Omental fat pad (tissue), 4 donors: ENCODE results near the gene JMJD7. TPM values are rescaled to one million over a fixed set of nuclear protein-coding genes. Genes with fewer than 3 reads are reported as not detected.

Experiments
- ATAC-seq: fragments of 150-250 bp; one replicate; pipeline ENCODE4 v1.9.1; 2016; ENCODE audit warnings: mild to moderate bottlenecking, moderate library complexity; ENCODE audit not compliant: low FRiP score
- DNase-seq: peaks from one replicate; pipeline ENCODE4 v3.0.0-alpha.2; 2019; ENCODE audit warnings: low spot score
- total RNA-seq, 4 donors: library from RNA; depleted of rRNA; stranded (reverse); fragments of >200 nt; gene quantifications; one replicate each; pipeline ENCODE4 v1.1.0, GENCODE V29; 2016
- TF ChIP-seq, protein P1 (sequence below), 3 donors: fragments of 450-650 bp; IDR thresholded peaks; one replicate each; pipeline ENCODE4 v1.5.1; 2016 to 2017; ENCODE audit warnings: antibody characterized with exemption in 3 of 3, mild to moderate bottlenecking in 3 of 3, moderate library complexity in 2 of 3

Gene JMJD7
- total RNA-seq, 4 donors from 2014 or later, result 3.8 to 11.5 (median 8.5) TPM

DNA sequence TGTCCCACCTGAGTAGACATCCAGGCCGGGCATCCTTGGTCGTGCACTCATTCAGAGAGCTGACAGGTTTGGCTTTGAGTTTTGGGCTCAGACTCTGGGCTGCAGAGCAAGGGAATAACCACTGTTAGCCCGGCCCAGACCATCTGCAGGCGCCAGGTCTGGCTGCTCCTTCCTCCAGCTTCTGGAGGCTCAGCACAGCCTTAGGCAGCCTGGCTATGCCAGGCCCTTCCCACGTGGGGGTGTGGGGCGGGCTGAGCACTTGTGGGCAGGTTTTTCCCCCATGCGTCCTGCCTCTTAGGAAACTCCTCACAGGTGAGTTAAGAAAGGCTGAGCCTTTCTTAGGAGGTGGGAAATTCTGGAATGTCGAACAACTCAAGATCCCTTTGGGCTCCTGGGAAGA, 22.0 kb downstream of the JMJD7 start:
- DNase-seq, result no peak
- no peak for ATAC-seq
- TF ChIP-seq, protein P1, sequence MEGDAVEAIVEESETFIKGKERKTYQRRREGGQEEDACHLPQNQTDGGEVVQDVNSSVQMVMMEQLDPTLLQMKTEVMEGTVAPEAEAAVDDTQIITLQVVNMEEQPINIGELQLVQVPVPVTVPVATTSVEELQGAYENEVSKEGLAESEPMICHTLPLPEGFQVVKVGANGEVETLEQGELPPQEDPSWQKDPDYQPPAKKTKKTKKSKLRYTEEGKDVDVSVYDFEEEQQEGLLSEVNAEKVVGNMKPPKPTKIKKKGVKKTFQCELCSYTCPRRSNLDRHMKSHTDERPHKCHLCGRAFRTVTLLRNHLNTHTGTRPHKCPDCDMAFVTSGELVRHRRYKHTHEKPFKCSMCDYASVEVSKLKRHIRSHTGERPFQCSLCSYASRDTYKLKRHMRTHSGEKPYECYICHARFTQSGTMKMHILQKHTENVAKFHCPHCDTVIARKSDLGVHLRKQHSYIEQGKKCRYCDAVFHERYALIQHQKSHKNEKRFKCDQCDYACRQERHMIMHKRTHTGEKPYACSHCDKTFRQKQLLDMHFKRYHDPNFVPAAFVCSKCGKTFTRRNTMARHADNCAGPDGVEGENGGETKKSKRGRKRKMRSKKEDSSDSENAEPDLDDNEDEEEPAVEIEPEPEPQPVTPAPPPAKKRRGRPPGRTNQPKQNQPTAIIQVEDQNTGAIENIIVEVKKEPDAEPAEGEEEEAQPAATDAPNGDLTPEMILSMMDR (IDR thresholded peaks at IDR 0.05), result no peak

DNA sequence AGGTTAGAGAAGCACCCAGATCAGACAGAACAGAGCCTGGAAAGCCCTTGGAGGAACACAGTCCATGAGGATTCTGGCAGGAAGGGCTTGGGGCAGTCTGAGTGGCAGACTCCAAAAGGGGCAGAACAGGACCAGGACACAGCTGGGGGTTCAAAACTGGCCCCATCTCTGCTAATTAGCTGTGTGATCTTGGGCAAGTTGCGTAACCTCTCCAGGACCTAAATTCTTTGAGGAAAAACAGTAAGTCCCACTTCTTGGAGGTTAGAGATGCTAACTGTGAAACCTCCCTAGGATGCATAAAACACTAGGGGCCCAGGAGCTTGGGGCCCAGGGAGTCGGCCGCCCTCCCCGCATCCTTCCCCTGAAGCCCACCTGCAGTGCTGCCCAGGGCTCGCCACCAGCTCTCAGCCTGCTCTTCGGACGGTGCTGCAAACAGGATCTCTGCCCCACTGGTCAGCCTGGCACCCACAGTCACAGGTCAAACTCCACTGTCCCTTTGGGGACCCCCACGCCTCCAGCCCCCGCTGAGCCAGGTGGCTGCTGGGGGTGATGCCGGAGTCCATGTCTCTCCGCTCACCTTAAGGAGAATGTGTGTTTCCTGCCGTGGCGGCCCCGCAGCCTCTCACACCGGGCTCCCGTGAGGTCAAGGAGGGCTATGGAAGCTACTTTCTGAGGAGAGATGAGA, 22.7 kb downstream of the JMJD7 start:
- DNase-seq (no peak), ATAC-seq (no peak)
- TF ChIP-seq, protein P1 (IDR thresholded peaks at IDR 0.05), result no peak

DNA sequence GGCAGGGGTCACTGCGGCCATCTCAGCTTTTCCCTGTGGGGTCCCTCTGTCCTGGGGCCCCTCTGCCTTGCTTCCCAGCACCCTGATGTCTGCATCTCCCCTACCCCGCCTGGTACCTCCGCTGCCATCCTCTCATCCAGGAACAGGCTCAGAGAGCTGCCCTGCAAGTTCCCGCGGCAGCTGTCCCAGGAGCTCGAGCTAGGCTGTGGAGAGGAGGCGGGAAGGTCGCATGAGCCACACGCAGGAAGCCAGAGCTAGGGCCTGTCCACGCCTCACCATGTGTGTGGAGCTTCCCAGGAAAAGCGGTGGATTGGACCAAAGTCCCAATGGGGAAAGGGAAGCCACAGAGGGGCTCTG, 23.3 kb downstream of the JMJD7 start:
- ATAC-seq (no peak), DNase-seq (no peak)
- TF ChIP-seq, protein P1 (IDR thresholded peaks at IDR 0.05), result no peak

DNA sequence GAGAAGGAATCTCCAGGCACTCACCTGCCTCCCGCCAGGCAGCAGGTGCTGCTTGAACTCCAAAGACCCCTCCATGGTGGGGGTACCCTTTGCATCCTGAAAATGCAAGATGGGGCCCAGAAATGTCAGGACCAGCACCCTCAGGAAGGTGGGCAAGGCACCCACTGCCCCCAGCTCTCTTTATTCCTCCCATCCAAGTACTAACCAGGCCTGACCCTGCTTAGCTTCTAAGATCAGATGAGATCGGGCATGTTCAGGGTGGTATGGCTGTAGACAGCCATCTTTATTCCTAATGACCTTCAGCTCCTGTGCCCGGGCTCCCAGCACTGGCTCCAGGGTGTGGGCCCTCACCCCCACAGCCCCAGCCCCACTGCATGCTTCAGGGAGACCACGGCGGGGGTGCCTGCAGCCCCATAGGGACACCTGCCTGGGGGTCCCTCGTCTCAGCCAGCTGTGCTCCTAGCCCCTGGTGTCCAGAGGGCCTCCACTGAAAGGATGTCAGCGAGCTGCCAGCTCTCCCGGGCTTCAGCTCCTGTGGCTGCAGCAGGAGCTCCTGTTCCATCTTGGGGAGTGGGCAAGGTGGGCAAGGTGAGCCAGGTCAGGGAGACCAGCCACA, 24.0 kb downstream of the JMJD7 start:
- DNase-seq (no peak), ATAC-seq (no peak)
- TF ChIP-seq, protein P1 (IDR thresholded peaks at IDR 0.05), result no peak

DNA sequence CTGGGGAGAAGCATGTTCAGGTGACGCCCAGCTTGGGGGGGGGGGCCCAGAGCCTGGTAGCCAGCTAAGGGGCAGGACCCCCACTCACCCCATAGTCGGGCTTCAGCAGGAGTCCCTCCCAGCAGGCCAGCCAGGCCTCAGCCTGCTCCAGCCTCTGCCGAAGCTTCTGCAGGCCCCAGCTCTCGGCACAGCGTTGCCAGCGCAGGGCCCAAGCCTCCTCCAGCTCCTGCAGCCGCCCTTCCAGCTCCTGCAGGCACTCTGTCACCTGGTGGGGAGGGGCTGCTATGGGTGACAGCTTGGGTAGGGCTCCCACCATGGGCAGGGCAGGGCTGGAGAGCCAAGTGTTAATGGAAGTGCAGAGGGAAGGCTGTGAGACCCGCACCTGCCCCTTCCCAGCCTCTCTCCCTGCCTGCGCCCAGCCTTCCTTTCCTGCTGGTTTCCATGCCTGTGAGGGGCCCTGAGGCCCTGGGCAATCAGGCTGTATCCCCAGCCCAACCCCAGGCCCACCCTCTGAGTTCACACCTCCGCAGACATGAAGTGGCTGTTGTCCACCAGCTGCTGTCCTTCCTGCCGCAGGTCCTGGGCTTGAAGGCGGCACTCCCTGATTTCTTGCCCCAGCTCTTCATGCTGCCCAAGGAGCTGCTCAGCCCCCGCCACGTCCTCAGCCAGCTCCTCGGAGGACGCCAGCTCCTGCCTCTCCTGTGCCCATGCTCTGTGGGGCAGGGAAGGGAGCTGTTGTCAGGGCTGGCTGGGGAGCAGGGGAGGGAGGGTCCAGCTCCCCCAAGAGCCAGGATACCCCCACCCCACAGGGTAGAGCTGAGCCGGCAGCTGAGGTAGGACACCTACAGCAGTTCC, 25.1 kb downstream of the JMJD7 start:
- TF ChIP-seq, protein P1 (IDR thresholded peaks at IDR 0.05), result no peak
- ATAC-seq (no peak), DNase-seq (no peak)

DNA sequence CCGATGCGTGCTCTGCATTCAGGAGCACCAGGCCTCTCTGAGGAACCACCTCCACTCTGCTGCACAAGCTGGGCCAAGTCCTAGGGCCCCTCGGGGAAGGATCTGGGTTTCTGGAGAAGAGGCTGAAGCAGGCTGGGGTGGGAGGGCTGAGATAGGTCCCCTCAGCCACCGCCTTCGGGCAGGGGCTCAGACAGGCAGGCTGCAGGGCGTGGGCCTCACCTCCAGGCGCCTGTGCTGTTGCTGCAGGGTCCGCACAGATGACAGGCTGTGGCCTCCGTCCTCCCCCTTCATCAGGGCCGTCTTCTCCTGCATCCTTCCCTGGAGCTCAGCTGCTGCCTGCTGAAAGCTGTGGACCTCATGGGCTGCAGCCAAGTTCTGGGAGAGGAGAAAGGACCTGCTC, 25.9 kb downstream of the JMJD7 start:
- no peak for DNase-seq
- ATAC-seq, result no peak
- TF ChIP-seq, protein P1 (IDR thresholded peaks at IDR 0.05), result no peak
